Measurements from ENCODE around the gene FBXL7.

GRCh38 chr5:15834596-15835245 lies 334.7 kb downstream of the FBXL7 start:
- TF ChIP-seq CTCF (IDR thresholded peaks at IDR 0.05; ENCODE audit: borderline replicate concordance, extremely low read depth, low read length, poor library complexity, severe bottlenecking): no peak
- no peak for TF ChIP-seq EZH2 (IDR thresholded peaks at IDR 0.05; ENCODE audit: borderline replicate concordance, low read depth, low read length, severe bottlenecking)

All from DND-41 (cell line).